GM21360 (cell line): Measurements from ENCODE around the gene NIP7.
A peak's percentile ranks its signal among the peaks of the same experiment; 100 is the strongest.
"Not testable (repeated sequence)": the region's sequence is repeated elsewhere in the genome, so short reads cannot be mapped to it uniquely, and the experiment has no call there.

Experiments used
- ATAC-seq: cut with Tn5 transposase; IDR thresholded peaks from one replicate; pipeline ENCODE4 v1.9.1; 2021; ENCODE audit warnings: mild to moderate bottlenecking, moderate library complexity; ENCODE audit not compliant: unreplicated experiment

The NIP7 gene

GRCh38 chr16:69339289-69340094 lies at the start of gene NIP7, which contains the start of gene COG8:
NIP7 (plus strand) TSS chr16:69339772; CDS start chr16:69339830, 58 bp downstream.
COG8 (minus strand) TSS chr16:69339564; CDS start chr16:69339552, 12 bp downstream.
- peak; percentile 86 for ATAC-seq

DNA sequence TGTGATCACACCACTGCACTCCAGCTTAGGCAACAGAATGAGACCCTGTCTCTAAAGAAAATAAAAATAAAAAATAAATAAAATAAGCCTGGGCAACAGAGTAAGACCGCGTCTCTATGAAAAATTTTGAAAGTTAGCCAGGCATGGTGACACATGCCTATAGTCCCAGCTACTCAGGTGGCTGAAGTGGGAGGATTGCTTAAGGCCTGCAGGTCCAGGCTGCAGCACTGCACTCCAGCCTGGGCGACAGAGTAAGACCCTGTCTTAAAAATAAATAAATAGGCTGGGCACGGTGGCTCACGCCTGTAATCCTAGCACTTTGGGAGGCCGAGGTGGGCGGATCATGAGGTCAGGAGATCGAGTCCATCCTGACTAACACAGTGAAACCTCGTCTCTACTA lies 47.9 kb upstream of the NIP7 start:
- not testable (repeated sequence) for ATAC-seq

GRCh38 chr16:69293401-69293800 lies 46.2 kb upstream of the NIP7 start:
- no peak for ATAC-seq

DNA sequence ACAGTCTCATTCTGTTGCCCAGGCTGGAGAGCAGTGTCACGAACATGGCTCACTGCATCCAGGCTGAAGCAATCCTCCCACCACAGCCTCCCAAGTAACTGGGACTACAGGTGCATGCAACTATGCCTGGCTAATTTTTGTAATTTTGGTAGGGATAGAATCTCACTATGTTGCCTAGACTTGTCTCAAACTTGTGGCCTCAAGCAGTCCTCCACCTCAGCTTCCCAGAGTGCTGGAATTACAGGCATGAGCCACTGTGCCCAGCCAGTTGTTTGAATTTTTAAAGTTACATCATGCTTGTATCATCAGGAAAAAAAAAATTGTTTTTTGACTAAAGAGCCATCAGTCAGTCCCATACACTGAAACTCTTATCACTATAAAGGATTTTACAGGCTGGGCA lies 45.5 kb upstream of the NIP7 start:
- ATAC-seq, result no peak

- not testable (repeated sequence) for ATAC-seq
These were observed 42.8 kb upstream of the NIP7 start for GRCh38 chr16:69296771-69297170.

DNA sequence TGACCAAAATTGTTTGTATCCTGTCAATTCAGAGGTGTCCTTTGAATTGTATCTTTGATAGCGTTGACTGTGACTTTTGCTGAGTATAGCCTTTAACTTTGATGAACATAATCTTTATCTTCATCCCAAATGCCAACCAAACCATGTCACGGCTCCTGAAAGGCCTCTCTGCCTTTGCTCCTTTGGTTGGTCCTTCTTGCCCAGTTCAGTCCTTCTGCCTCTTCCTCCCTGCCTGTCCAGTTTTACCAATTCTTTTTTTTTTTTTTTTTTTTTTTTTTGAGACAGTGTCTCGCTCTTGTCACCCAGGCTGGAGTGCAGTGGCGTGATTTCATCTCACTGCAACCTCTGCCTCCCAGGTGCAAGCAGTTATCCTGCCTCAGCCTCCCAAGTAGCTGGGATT lies 41.3 kb upstream of the NIP7 start:
- ATAC-seq, result no peak

GRCh38 chr16:69301187-69301586 lies 38.4 kb upstream of the NIP7 start:
- no peak for ATAC-seq

- ATAC-seq, result no peak
These were observed 37.7 kb upstream of the NIP7 start for GRCh38 chr16:69301861-69302260.

DNA sequence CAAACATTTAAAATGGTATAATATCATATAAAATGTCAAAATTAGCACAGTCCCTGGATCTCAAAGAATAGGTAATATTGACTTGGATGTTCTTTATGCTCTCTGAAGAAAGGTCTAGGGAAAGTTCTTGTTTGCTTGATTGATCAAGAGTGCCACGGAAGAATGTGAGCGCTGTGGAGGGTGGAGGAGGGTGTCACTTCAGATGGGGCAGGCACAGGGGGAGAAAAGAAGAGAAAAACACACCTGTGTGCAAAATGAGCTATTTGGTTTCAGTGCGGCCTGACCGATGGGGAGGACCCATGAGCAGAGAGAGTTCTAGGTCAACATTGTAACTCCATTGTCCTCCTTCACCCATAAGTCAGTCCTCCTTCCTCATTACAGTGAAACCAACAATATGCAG lies 37.3 kb upstream of the NIP7 start:
- no peak for ATAC-seq

- no peak for ATAC-seq
These were observed 33.5 kb upstream of the NIP7 start for GRCh38 chr16:69306031-69306430.

DNA sequence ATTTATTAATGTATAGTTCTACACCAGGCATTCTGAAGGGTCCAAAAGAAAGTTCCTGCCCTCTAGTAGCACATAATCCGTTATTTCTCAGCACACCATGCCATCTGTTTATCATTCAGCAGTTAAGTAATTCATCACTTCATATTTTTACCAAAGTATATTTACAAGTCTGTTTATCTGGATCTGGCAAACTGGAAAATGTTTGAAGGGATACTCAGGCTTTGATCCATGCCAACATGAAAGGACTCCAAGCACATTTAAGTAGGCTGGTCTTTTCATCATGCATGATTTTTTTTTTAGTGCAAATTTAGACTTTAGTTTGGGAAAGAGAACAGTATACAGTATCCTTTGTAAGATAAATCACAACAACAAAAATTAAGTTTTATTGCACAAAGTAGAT lies 32.5 kb upstream of the NIP7 start:
- ATAC-seq, result no peak

DNA sequence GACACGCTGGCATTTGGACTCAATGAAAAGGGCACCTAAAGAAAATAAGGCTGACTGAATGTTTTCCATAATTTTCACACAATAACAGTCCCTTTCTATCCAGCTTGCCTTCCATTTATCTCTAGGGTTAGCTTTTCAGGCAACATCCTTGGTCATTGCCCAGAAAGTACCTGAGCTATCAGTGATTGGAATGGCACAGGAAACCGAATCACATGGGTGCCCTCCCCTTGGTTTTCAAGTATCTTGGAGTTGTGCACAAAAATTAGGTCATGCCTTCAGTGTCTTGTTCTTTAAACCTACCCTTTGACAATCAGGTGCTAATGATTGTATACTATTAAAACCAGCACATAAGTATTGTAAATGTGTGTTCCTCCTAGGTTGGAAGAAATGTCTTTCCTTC lies 31.7 kb upstream of the NIP7 start:
- ATAC-seq, result no peak

DNA sequence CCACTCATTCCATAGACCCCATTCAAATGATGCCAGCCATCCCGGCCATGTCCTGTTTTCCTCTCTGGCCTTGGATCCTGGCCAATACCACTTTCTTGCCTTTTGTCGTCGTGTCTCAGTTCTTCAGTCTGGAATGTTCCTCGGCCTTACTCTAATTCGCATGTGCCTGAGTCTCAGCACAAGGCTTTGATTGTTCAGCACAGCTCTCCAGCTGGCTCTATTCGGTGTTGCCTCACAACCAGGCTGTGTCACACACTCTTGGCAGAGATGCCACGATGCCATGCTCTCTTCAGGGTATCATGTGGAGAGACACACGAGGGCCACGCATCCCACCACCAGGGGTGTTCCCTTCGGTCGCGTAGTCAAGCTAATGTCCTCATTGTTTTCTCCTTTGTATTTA lies 30.3 kb upstream of the NIP7 start:
- ATAC-seq, result no peak

- peak; percentile 93 for ATAC-seq
These were observed 28.7 kb upstream of the NIP7 start, which contains the start of gene VPS4A for GRCh38 chr16:69310653-69311532. VPS4A (plus strand) TSS chr16:69311350; CDS start chr16:69311512, 162 bp downstream.

DNA sequence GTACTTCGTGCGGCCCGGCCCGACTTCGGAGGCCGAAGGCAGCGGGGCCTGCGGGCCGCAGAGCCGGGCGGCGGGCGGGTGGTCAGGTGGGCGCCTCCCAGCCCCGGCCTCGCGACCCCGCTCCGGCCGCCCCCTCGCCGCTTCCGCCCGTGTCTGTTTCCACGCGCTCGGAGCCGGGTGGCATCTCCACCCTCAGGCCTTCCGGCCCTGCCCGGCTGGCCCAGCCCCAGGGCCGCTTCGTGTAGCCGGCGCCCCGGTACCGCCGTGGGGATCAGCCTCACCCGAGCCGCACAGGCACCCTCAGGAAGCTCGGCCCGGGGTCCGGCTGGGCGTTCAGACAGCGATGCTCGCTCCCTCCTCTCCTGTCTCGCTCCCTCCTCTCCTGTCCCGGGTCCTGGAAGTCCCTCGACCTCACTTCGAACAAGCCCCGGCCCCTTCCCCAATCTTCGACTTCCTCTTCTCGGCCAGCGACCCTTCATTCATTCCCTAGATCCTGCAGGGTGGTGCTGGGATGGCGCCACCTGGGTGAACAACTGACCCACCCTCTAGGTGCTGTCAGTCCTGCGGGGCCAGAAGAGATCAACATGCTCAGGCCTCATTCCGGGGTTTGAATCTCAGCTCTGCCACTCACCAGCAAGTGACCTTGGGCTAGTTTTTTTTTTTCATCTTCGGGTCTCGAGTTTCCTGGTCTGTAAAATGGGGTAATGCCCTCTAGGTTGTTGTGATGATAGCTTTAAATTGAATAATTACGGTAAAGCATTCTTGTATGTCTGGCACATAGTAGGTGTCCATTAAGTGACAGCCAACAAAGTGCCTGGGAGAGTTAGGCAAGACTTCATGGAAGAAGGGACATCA lies 27.8 kb upstream of the NIP7 start:
- peak; percentile 38 for ATAC-seq

GRCh38 chr16:69313469-69313868 lies 26.1 kb upstream of the NIP7 start:
- no peak for ATAC-seq

GRCh38 chr16:69314534-69314933 lies 25.0 kb upstream of the NIP7 start:
- ATAC-seq, result no peak

- ATAC-seq, result no peak
These were observed 23.9 kb upstream of the NIP7 start for GRCh38 chr16:69315486-69316311.

DNA sequence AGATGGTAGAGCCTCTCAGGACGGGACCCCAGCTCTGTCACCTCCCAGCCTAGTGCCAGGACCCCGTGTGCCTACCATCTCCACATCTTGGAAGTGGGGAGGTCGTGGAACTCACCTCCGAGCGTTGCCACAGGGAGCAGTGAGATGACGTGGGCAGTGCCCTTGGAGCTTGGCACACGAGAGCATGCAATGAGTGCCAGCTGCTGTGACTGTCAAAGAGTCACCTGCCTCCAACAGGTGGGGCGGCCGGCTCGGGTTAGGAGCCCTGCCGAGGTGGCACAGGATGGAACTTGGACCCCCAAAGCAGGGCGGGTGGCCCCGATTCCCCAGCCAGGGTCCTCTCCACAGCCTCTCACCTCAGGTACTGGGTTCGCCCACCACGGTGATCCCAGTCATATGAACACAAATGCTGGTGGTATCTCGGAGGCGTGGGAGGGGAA lies 23.0 kb upstream of the NIP7 start:
- no peak for ATAC-seq
